CD14-positive monocyte (primary cell): Measurements from ENCODE around the gene EVX2. TPM values are rescaled to one million over a fixed set of nuclear protein-coding genes. Genes with fewer than 3 reads are reported as not detected.
A peak's percentile ranks its signal among the peaks of the same experiment; 100 is the strongest.

Experiments
- DNase-seq, 3 donors: peaks; one replicate each; pipeline ENCODE4 v3.0.0-alpha.2; 2011 to 2022
- H2AFZ ChIP-seq: 2 replicates; pipeline ENCODE4 v1.6.0; 2012; ENCODE audit warnings: mild to moderate bottlenecking, low read depth, low read length, inconsistent platforms; ENCODE audit not compliant: insufficient read depth, poor library complexity, severe bottlenecking
- H3K27ac ChIP-seq, 2 donors: 1 replicate in 1 of 2; 2 replicates in 1 of 2; pipeline ENCODE4 v1.5.1; 2012 to 2013; ENCODE audit warnings: low read length in 2 of 2, control low read depth in 1 of 2, inconsistent platforms in 1 of 2, low read depth in 1 of 2, mild to moderate bottlenecking in 1 of 2
- H3K27me3 ChIP-seq, 2 donors: one replicate each; pipeline versions ENCODE4 v1.6.0 to v1.6.1; 2011 to 2013; ENCODE audit warnings: low read length in 2 of 2; ENCODE audit not compliant: control insufficient read depth in 2 of 2, insufficient read depth in 2 of 2
- H3K36me3 ChIP-seq, 2 donors: replicated peaks in 1 of 2; 1 replicate in 1 of 2; 2 replicates in 1 of 2; pipeline versions ENCODE4 v1.5.1 to v1.6.1; 2012 to 2013; ENCODE audit warnings: low read length in 2 of 2, control low read depth in 1 of 2, inconsistent platforms in 1 of 2, mild to moderate bottlenecking in 1 of 2; ENCODE audit not compliant: insufficient read depth in 2 of 2, control insufficient read depth in 1 of 2
- H3K4me1 ChIP-seq, 2 donors: 1 replicate in 1 of 2; 2 replicates in 1 of 2; pipeline versions ENCODE4 v1.5.1 to v1.6.1; 2012 to 2013; ENCODE audit warnings: low read length in 2 of 2, control low read depth in 1 of 2, inconsistent platforms in 1 of 2, mild to moderate bottlenecking in 1 of 2, moderate library complexity in 1 of 2; ENCODE audit not compliant: insufficient read depth in 2 of 2, control insufficient read depth in 1 of 2
- H3K4me2 ChIP-seq: replicated peaks from 2 replicates; pipeline ENCODE3; 2012; ENCODE audit warnings: low read length, moderate library complexity, mild to moderate bottlenecking; ENCODE audit not compliant: poor library complexity, severe bottlenecking; ENCODE audit errors: extremely low read depth
- H3K4me3 ChIP-seq, 3 experiments: fragments of 200-600 bp in 1 of 3; sonication (generic) in 1 of 3; replicated peaks in 1 of 3; 1 replicate in 2 of 3; 2 replicates in 1 of 3; pipeline ENCODE4 v1.5.1; 2011 to 2013; ENCODE audit warnings: low read length in 3 of 3, mild to moderate bottlenecking in 3 of 3, control low read depth in 2 of 3, low read depth in 2 of 3, inconsistent platforms in 1 of 3, moderate library complexity in 1 of 3
- H3K79me2 ChIP-seq: 2 replicates; pipeline ENCODE4 v1.6.0; 2012; ENCODE audit warnings: mild to moderate bottlenecking, control low read depth, inconsistent platforms, low read length, moderate library complexity; ENCODE audit not compliant: insufficient read depth
- H3K9ac ChIP-seq: 2 replicates; pipeline ENCODE4 v1.6.0; 2017; ENCODE audit warnings: low read length, mild to moderate bottlenecking; ENCODE audit not compliant: insufficient read depth, poor library complexity, severe bottlenecking
- H3K9me3 ChIP-seq, 2 donors: replicated peaks in 1 of 2; 1 replicate in 1 of 2; 2 replicates in 1 of 2; pipeline versions ENCODE4 v1.5.1 to v1.6.1; 2012 to 2013; ENCODE audit warnings: low read length in 2 of 2, control low read depth in 1 of 2; ENCODE audit not compliant: control insufficient read depth in 1 of 2, insufficient read depth in 1 of 2
- H4K20me1 ChIP-seq: 2 replicates; pipeline ENCODE4 v1.6.0; 2012; ENCODE audit warnings: mild to moderate bottlenecking, low read length, control low read depth, moderate library complexity; ENCODE audit not compliant: insufficient read depth
- H3K27ac Mint-ChIP-seq, 7 donors: one replicate each; pipeline ENCODE4 v1.8.0; 2020; ENCODE audit warnings: mild to moderate bottlenecking in 7 of 7, mixed read lengths in 7 of 7, moderate library complexity in 6 of 7, inconsistent platforms in 2 of 7
- H3K27me3 Mint-ChIP-seq, 3 donors: one replicate each; pipeline ENCODE4 v1.8.0; 2021 to 2022; ENCODE audit warnings: low read depth in 3 of 3, mild to moderate bottlenecking in 3 of 3, mixed read lengths in 3 of 3, moderate library complexity in 3 of 3, inconsistent platforms in 1 of 3
- H3K36me3 Mint-ChIP-seq, 2 donors: one replicate each; pipeline ENCODE4 v1.8.0; 2020; ENCODE audit warnings: mixed read lengths in 2 of 2, inconsistent platforms in 1 of 2, mild to moderate bottlenecking in 1 of 2
- H3K4me1 Mint-ChIP-seq: one replicate; pipeline ENCODE4 v1.8.0; 2020; ENCODE audit warnings: mild to moderate bottlenecking, mixed read lengths
- H3K4me3 Mint-ChIP-seq, 2 donors: one replicate each; pipeline ENCODE4 v1.8.0; 2020; ENCODE audit warnings: mild to moderate bottlenecking in 2 of 2, mixed read lengths in 2 of 2, moderate library complexity in 1 of 2
- H3K9me3 Mint-ChIP-seq, 7 donors: one replicate each; pipeline ENCODE4 v1.8.0; 2020 to 2022; ENCODE audit warnings: mixed read lengths in 7 of 7, mild to moderate bottlenecking in 6 of 7, moderate library complexity in 6 of 7, inconsistent platforms in 2 of 7
- whole genome bisulfite sequencing: methylation state at CpG from one replicate; pipeline ENCODE4 v1.1.5; 2013; ENCODE audit warnings: missing lambda C conversion rate; ENCODE audit not compliant: insufficient coverage; 5-methylcytosine and 5-hydroxymethylcytosine counted together
- intact Hi-C, 2 donors: fragments of 100-400 bp; cut with micrococcal nuclease; formaldehyde crosslinking; loops; one replicate each; pipeline versions ENCODE4 v1.15.0 to v1.15.1; 2023
- polyA plus RNA-seq, 3 donors: library from polyadenylated mRNA; depleted of rRNA in 1 of 3; unstranded in 2 of 3; stranded (reverse) in 1 of 3; fragments of 300-500 nt in 2 of 3; fragments of >200 nt in 1 of 3; fragmentation: Illumina TruSeq in 2 of 3; gene quantifications; 1 replicate in 2 of 3; 2 replicates in 1 of 3; pipeline ENCODE4 v1.2.3, GENCODE V29; 2012 to 2021
- TF ChIP-seq, protein P1 (sequence below): fragments of 200-600 bp; IDR thresholded peaks from one replicate; pipeline ENCODE4 v1.8.0; 2022; ENCODE audit warnings: antibody characterized with exemption, mild to moderate bottlenecking

Gene EVX2
- polyA plus RNA-seq, 3 donors: not detected

DNA sequence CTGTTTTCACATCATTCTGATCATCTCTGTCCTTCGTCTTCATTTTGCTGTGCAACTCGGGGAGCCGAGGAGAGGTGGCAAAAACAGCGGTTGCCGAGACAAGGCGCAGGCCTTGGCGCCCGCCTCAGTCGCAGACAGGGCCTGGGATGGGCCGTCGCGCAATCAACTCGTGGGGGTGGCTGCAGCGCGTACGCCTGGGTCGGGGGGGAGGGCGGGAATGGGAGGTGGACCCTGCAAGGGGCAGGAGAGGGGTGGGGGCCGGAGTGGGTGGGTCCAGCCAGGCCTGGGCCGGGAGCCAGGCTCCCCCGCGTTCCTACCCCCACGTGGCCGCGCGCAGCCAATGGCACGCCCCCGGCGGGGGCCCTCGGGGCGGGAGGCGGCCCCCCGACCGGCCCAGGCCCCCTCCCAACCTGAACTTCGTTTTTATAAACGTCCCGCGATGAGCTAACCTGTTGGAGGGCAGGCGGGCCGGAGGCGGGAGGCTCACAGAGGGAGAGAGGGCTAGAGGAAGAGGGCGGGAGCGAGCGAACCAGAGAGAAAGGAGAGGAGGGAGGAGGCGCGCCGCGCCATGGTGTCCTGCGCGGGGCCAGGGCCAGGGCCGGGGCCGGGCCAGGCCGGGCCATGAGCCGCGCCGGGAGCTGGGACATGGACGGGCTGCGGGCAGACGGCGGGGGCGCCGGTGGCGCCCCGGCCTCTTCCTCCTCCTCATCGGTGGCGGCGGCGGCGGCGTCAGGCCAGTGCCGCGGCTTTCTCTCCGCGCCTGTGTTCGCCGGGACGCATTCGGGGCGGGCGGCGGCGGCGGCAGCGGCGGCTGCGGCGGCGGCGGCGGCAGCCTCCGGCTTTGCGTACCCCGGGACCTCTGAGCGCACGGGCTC is 8.7 kb upstream of the EVX2 start, which contains the start of gene HOXD13:
TSS of gene HOXD13 (plus strand) at position 452 of the 875 bp plus-strand sequence. CDS start at position 622, 170 bp downstream.
- intact Hi-C loops: loop anchor here (10.0 kb wide), 2 partner anchors 408 to 1758 kb away; partner anchors contain the start of gene SP9 (in 1 of the 2)
- Mint-ChIP-seq H3K36me3 (peaks cover 0 to 13% of the 10 kb centered on the region in 2 donors), H3K27ac (peak within 1 kb of the TSS in 2 of 7 donors; percentile 37 to 57), H3K9me3 (peaks cover 0 to 40% (median 24%) of the 10 kb centered on the region in 7 donors), H3K4me1 (peaks cover 36% of the 10 kb centered on the region), H3K4me3 (peak within 1 kb of the TSS in 1 of 2 donors; percentile 98), H3K27me3 (peaks cover 92 to 97% (median 95%) of the 10 kb centered on the region in 3 donors)
- H3K4me2 ChIP-seq: peak within 1 kb of the TSS; percentile 43
- no peak within 1 kb of the TSS for H3K27ac ChIP-seq
- H3K4me3 ChIP-seq: peak within 1 kb of the TSS in 1 of 3 experiments; percentile 16
- H3K36me3 ChIP-seq: no peaks in the 10 kb centered on the region
- TF ChIP-seq, protein P1, sequence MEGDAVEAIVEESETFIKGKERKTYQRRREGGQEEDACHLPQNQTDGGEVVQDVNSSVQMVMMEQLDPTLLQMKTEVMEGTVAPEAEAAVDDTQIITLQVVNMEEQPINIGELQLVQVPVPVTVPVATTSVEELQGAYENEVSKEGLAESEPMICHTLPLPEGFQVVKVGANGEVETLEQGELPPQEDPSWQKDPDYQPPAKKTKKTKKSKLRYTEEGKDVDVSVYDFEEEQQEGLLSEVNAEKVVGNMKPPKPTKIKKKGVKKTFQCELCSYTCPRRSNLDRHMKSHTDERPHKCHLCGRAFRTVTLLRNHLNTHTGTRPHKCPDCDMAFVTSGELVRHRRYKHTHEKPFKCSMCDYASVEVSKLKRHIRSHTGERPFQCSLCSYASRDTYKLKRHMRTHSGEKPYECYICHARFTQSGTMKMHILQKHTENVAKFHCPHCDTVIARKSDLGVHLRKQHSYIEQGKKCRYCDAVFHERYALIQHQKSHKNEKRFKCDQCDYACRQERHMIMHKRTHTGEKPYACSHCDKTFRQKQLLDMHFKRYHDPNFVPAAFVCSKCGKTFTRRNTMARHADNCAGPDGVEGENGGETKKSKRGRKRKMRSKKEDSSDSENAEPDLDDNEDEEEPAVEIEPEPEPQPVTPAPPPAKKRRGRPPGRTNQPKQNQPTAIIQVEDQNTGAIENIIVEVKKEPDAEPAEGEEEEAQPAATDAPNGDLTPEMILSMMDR: no peak
- H2AFZ ChIP-seq: no peak within 1 kb of the TSS
- no peak for DNase-seq
- H4K20me1 ChIP-seq: no peaks in the 10 kb centered on the region
- 3% methylated on average over 81 of the region's 95 CpGs for WGBS
- no peaks in the 10 kb centered on the region for H3K79me2 ChIP-seq
- peaks cover 91 to 94% of the 10 kb centered on the region in 2 donors for H3K27me3 ChIP-seq
- H3K4me1 ChIP-seq: peaks cover 26 to 33% of the 10 kb centered on the region in 2 donors
- peaks cover 0 to 82% of the 10 kb centered on the region in 2 donors for H3K9me3 ChIP-seq
- no peak within 1 kb of the TSS for H3K9ac ChIP-seq
